H1 (cell line): ENCODE results near the gene TFB1M. TPM values are rescaled to one million over a fixed set of nuclear protein-coding genes. Genes with fewer than 3 reads are reported as not detected.
"Not testable (repeated sequence)": the region's sequence is repeated elsewhere in the genome, so short reads cannot be mapped to it uniquely, and the experiment has no call there.

ENCODE experiments used
- CTCF ChIA-PET: fragments of 300-600 bp; sonication (Branson Sonifier 250); formaldehyde crosslinking; loops from one replicate; lab custom pipeline; 2021; ENCODE audit not compliant: partially characterized antibody; lab: Charles Lee
- POLR2A ChIA-PET: fragments of 300-600 bp; sonication (Branson Sonifier 250); formaldehyde crosslinking; loops from one replicate; lab custom pipeline; 2021; ENCODE audit warnings: inconsistent platforms; ENCODE audit not compliant: partially characterized antibody; lab: Charles Lee
- DNase-seq, 2 experiments: peaks; one replicate each; pipeline versions ENCODE4 v3.0.0 to v3.0.0-alpha.2; 2010 to 2022; ENCODE audit warnings: low spot score in 2 of 2, low read depth in 1 of 2, mixed read lengths in 1 of 2
- FAIRE-seq: peaks from 2 replicates; lab custom pipeline; 2011; peaks lifted over from hg19 to GRCh38; lab: Jason Lieb, UNC
- H2AFZ ChIP-seq: 2 replicates; pipeline ENCODE4 v1.8.1; 2012; ENCODE audit warnings: low read length, inconsistent platforms
- H2AK5ac ChIP-seq: 2 replicates; pipeline ENCODE4 v1.6.1; 2013; ENCODE audit warnings: low read depth, low read length
- H2BK120ac ChIP-seq: replicated peaks from 2 replicates; pipeline ENCODE3; 2013; ENCODE audit warnings: low read depth, low read length, inconsistent platforms
- H2BK12ac ChIP-seq: 2 replicates; pipeline ENCODE4 v1.6.1; 2013; ENCODE audit warnings: low read depth, low read length
- H2BK15ac ChIP-seq: 2 replicates; pipeline ENCODE4 v1.6.1; 2013; ENCODE audit warnings: low read length
- H2BK20ac ChIP-seq: 2 replicates; pipeline ENCODE4 v1.6.1; 2013; ENCODE audit warnings: low read length
- H2BK5ac ChIP-seq: 2 replicates; pipeline ENCODE4 v1.6.1; 2013; ENCODE audit warnings: low read depth, low read length
- H3K14ac ChIP-seq: 2 replicates; pipeline ENCODE4 v1.6.1; 2013; ENCODE audit warnings: inconsistent platforms; ENCODE audit not compliant: insufficient read length
- H3K18ac ChIP-seq: 2 replicates; pipeline ENCODE4 v1.6.1; 2013; ENCODE audit warnings: low read length; ENCODE audit errors: extremely low read depth
- H3K23ac ChIP-seq: 2 replicates; pipeline ENCODE4 v1.6.1; 2013; ENCODE audit warnings: inconsistent platforms; ENCODE audit not compliant: insufficient read length
- H3K23me2 ChIP-seq: 2 replicates; pipeline ENCODE4 v1.6.1; 2013; ENCODE audit warnings: low read depth, low read length
- H3K27ac ChIP-seq: 2 replicates; pipeline ENCODE4 v1.6.1; 2011; ENCODE audit warnings: low read depth, low read length, inconsistent platforms
- H3K27me3 ChIP-seq, 4 experiments: replicated peaks in 1 of 4; 1 replicate in 1 of 4; 2 replicates in 3 of 4; pipeline versions ENCODE4 v1.6.1 to v1.8.1; 2011 to 2013; ENCODE audit warnings: low read length in 3 of 4, mild to moderate bottlenecking in 3 of 4, inconsistent platforms in 2 of 4, mixed read lengths in 2 of 4, moderate library complexity in 1 of 4; ENCODE audit not compliant: control insufficient read depth in 3 of 4, insufficient read depth in 3 of 4; ENCODE audit errors: extremely low read depth in 1 of 4
- H3K36me3 ChIP-seq, 4 experiments: 2 replicates each; pipeline versions ENCODE4 v1.6.1 to v1.8.1; 2011 to 2013; ENCODE audit warnings: mild to moderate bottlenecking in 4 of 4, low read length in 3 of 4, moderate library complexity in 2 of 4, control low read depth in 1 of 4, inconsistent platforms in 1 of 4; ENCODE audit not compliant: insufficient read depth in 4 of 4, control insufficient read depth in 2 of 4
- H3K4ac ChIP-seq: replicated peaks from 2 replicates; pipeline ENCODE3; 2013; ENCODE audit warnings: low read length, low read depth, mixed read lengths, inconsistent platforms; ENCODE audit not compliant: insufficient read length
- H3K4me1 ChIP-seq, 4 experiments: replicated peaks in 1 of 4; 1 replicate in 1 of 4; 2 replicates in 3 of 4; pipeline versions ENCODE4 v1.6.1 to v1.8.1; 2011 to 2013; ENCODE audit warnings: low read length in 3 of 4, inconsistent platforms in 2 of 4, mixed read lengths in 1 of 4; ENCODE audit not compliant: insufficient read depth in 4 of 4, control insufficient read depth in 3 of 4
- H3K4me2 ChIP-seq, 2 experiments: 2 replicates each; pipeline versions ENCODE4 v1.6.1 to v1.8.1; 2011 to 2013; ENCODE audit warnings: low read depth in 2 of 2, low read length in 2 of 2, control low read depth in 1 of 2, inconsistent platforms in 1 of 2, mild to moderate bottlenecking in 1 of 2; ENCODE audit not compliant: insufficient read depth in 1 of 2
- H3K4me3 ChIP-seq, 4 experiments: fragments of 200-600, 300-600 bp in 1 of 4; sonication (generic), shearing (Covaris generic), sonication (Bioruptor Twin) in 1 of 4; 2 replicates each; pipeline versions ENCODE4 v1.5.1 to v1.8.1; 2011 to 2016; ENCODE audit warnings: low read length in 4 of 4, low read depth in 3 of 4, control low read depth in 2 of 4, inconsistent platforms in 2 of 4, mild to moderate bottlenecking in 2 of 4, mixed read lengths in 1 of 4, moderate library complexity in 1 of 4; ENCODE audit not compliant: insufficient read depth in 2 of 4; ENCODE audit errors: extremely low read depth in 1 of 4
- H3K56ac ChIP-seq: replicated peaks from 2 replicates; pipeline ENCODE3; 2013; ENCODE audit warnings: low read depth, mild to moderate bottlenecking, mixed read lengths, low read length, inconsistent platforms; ENCODE audit not compliant: insufficient read length
- H3K79me1 ChIP-seq: 2 replicates; pipeline ENCODE4 v1.6.1; 2013; ENCODE audit warnings: low read depth, low read length, control low read depth
- H3K79me2 ChIP-seq, 2 experiments: 2 replicates each; pipeline versions ENCODE4 v1.6.1 to v1.8.1; 2012 to 2013; ENCODE audit warnings: low read length in 2 of 2, mild to moderate bottlenecking in 2 of 2, inconsistent platforms in 1 of 2; ENCODE audit not compliant: insufficient read depth in 2 of 2, control insufficient read depth in 1 of 2
- H3K9ac ChIP-seq, 4 experiments: replicated peaks in 1 of 4; 1 replicate in 1 of 4; 2 replicates in 3 of 4; pipeline versions ENCODE4 v1.6.1 to v1.8.1; 2011 to 2013; ENCODE audit warnings: low read depth in 3 of 4, low read length in 3 of 4, control low read depth in 2 of 4, mild to moderate bottlenecking in 2 of 4, moderate library complexity in 2 of 4, inconsistent platforms in 1 of 4; ENCODE audit errors: extremely low read depth in 1 of 4
- H3K9me3 ChIP-seq, 2 experiments: 2 replicates each; pipeline versions ENCODE4 v1.6.1 to v1.8.1; 2012 to 2013; ENCODE audit warnings: mild to moderate bottlenecking in 2 of 2, moderate library complexity in 2 of 2, control low read depth in 1 of 2, inconsistent platforms in 1 of 2, low read depth in 1 of 2, low read length in 1 of 2, mixed read lengths in 1 of 2; ENCODE audit not compliant: insufficient read depth in 2 of 2
- H4K20me1 ChIP-seq, 2 experiments: replicated peaks in 1 of 2; 2 replicates each; pipeline versions ENCODE3 to v1.8.1; 2011 to 2013; ENCODE audit warnings: inconsistent platforms in 2 of 2, low read length in 2 of 2, mild to moderate bottlenecking in 1 of 2; ENCODE audit not compliant: insufficient read depth in 2 of 2, control insufficient read depth in 1 of 2
- H4K5ac ChIP-seq: 2 replicates; pipeline ENCODE4 v1.6.1; 2013; ENCODE audit warnings: low read length, low read depth, mixed read lengths, inconsistent platforms; ENCODE audit not compliant: insufficient read length
- H4K8ac ChIP-seq: 2 replicates; pipeline ENCODE4 v1.8.0; 2013; ENCODE audit warnings: mild to moderate bottlenecking, moderate library complexity, low read length, inconsistent platforms; ENCODE audit not compliant: insufficient read depth; ENCODE audit errors: extremely low read depth
- H4K91ac ChIP-seq: replicated peaks from 2 replicates; pipeline ENCODE3; 2013; ENCODE audit warnings: low read length, mixed read lengths, inconsistent platforms; ENCODE audit not compliant: insufficient read length
- WGBS, 2 experiments: shearing (Covaris generic) in 1 of 2; methylation state at CpG; one replicate each; pipeline versions ENCODE4 v1.1.6 to v1.1.7; 2013 to 2015; ENCODE audit warnings: low lambda C conversion rate in 2 of 2, mixed read lengths in 2 of 2, inconsistent platforms in 1 of 2, low coverage in 1 of 2, missing lambda C conversion rate in 1 of 2; ENCODE audit not compliant: insufficient replicate concordance in 2 of 2, insufficient coverage in 1 of 2, insufficient read length in 1 of 2; ENCODE audit errors: extremely low coverage in 1 of 2, missing lambda C conversion rate in 1 of 2; 5-methylcytosine and 5-hydroxymethylcytosine counted together
- polyA plus RNA-seq, 7 experiments: library from polyadenylated mRNA; depleted of rRNA in 3 of 7; stranded (reverse) in 5 of 7; unstranded in 2 of 7; fragments of >200 nt in 5 of 7; fragments of 200-250 nt in 2 of 7; gene quantifications; 1 replicate in 5 of 7; 2 replicates in 1 of 7; 4 replicates in 1 of 7; pipeline versions ENCODE4 v1.2.1 to v1.2.3, GENCODE V29; 2011 to 2013; ENCODE audit warnings: missing spikeins in 2 of 7, mixed read lengths in 2 of 7
- total RNA-seq: library from RNA; stranded (reverse); fragmentation: NEBNext Ultra II Directional; extraction: Animal tissue kit (Norgen Biotek cat#: 25700); gene quantifications from 2 replicates; pipeline ENCODE4 v1.2.1, GENCODE V29; 2021

TFB1M gene
- total and polyA plus RNA-seq, 2 of the 8 experiments (the other 6 are each of a cell fraction or from before 2014, with no cell fraction given) = 28.2 to 49.4 TPM

- H3K9me3 ChIP-seq, H3K9ac ChIP-seq, H2BK120ac ChIP-seq, H2BK5ac ChIP-seq, H2AK5ac ChIP-seq, H4K91ac ChIP-seq, DNase-seq, H3K4ac ChIP-seq, H2BK15ac ChIP-seq, H3K14ac ChIP-seq, H4K5ac ChIP-seq, H3K23ac ChIP-seq, H3K4me1 ChIP-seq, H2BK12ac ChIP-seq, H2AFZ ChIP-seq, H3K79me1 ChIP-seq, H4K8ac ChIP-seq, FAIRE-seq, H3K18ac ChIP-seq, H3K56ac ChIP-seq, H3K23me2 ChIP-seq, H2BK20ac ChIP-seq, H3K27me3 ChIP-seq, H3K27ac ChIP-seq, H4K20me1 ChIP-seq: not testable (repeated sequence)
- peak overlapping the region in 2 of 4 experiments; percentile 92 to 94; a peak in 3 of 8 replicates for H3K4me3 ChIP-seq
- peaks cover 3 to 47% (median 14%) of the 10 kb centered on the region in 4 experiments; a peak in 7 of 8 replicates for H3K36me3 ChIP-seq
- WGBS, 2 experiments = 94% methylated on average over 7 of the region's 7 CpGs; no CpG with 5 or more reads in 1 of the 2 experiments
- peaks cover 0 to 30% of the 10 kb centered on the region in 2 experiments; a peak in 2 of 4 replicates for H3K79me2 ChIP-seq
- POLR2A ChIA-PET = interaction anchor here (0.9 to 1.1 kb wide), 4 partner anchors 10 to 34 kb away, joined by 3 read pairs; no protein-coding TSS in a partner anchor
- H3K4me2 ChIP-seq = peak overlapping the region; percentile 85 to 95; a peak in 3 of 4 replicates
- CTCF ChIA-PET = interaction anchor here (0.7 to 1.3 kb wide), 3 partner anchors 16 to 183 kb away, joined by 3 to 6 read pairs (median 5); no protein-coding TSS in a partner anchor
Observed at GRCh38 chr6:155312950-155313349, 1.3 kb downstream of the TFB1M start.
